ENCODE results near the gene ADGRD2. TPM values are rescaled to one million over a fixed set of nuclear protein-coding genes. Genes with fewer than 3 reads are reported as not detected.

The ADGRD2 gene
- total RNA-seq, 2 donors from 2014 or later = not detected

- no peak for ATAC-seq (ENCODE audit: insufficient number of reproducible peaks, low FRiP score, low read depth)
- TF ChIP-seq, protein P1, sequence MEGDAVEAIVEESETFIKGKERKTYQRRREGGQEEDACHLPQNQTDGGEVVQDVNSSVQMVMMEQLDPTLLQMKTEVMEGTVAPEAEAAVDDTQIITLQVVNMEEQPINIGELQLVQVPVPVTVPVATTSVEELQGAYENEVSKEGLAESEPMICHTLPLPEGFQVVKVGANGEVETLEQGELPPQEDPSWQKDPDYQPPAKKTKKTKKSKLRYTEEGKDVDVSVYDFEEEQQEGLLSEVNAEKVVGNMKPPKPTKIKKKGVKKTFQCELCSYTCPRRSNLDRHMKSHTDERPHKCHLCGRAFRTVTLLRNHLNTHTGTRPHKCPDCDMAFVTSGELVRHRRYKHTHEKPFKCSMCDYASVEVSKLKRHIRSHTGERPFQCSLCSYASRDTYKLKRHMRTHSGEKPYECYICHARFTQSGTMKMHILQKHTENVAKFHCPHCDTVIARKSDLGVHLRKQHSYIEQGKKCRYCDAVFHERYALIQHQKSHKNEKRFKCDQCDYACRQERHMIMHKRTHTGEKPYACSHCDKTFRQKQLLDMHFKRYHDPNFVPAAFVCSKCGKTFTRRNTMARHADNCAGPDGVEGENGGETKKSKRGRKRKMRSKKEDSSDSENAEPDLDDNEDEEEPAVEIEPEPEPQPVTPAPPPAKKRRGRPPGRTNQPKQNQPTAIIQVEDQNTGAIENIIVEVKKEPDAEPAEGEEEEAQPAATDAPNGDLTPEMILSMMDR (IDR thresholded peaks at IDR 0.05) = no peak
- no peaks in the 10 kb centered on the region for H3K4me1 ChIP-seq (ENCODE audit: control insufficient read depth in 1 of 2, low read depth in 2 of 2)
Measured at GRCh38 chr9:124471761-124472160, 21.5 kb downstream of the ADGRD2 start.

GRCh38 chr9:124472770-124473169, 22.5 kb downstream of the ADGRD2 start:
- no peaks in the 10 kb centered on the region for H3K36me3 ChIP-seq
- ATAC-seq (ENCODE audit: insufficient number of reproducible peaks, low FRiP score, low read depth) (no peak), DNase-seq (ENCODE audit: low spot score) (no peak)
- no peak overlapping the region for H3K27ac ChIP-seq
- no peaks in the 10 kb centered on the region for H3K4me1 ChIP-seq (ENCODE audit: control insufficient read depth in 1 of 2, low read depth in 2 of 2)
- TF ChIP-seq, protein P1 (IDR thresholded peaks at IDR 0.05) = no peak
- H3K9me3 ChIP-seq = no peaks in the 10 kb centered on the region
- H3K27me3 ChIP-seq (replicated peaks; ENCODE audit: insufficient read depth) = no peaks in the 10 kb centered on the region
- no peak overlapping the region for H3K4me3 ChIP-seq

More at GRCh38 chr9:124471761-124472160, 21.5 kb downstream of the ADGRD2 start:
- H3K4me3 ChIP-seq = no peak overlapping the region
- no peaks in the 10 kb centered on the region for H3K9me3 ChIP-seq
- no peak overlapping the region for H3K27ac ChIP-seq
- H3K27me3 ChIP-seq (replicated peaks; ENCODE audit: insufficient read depth) = no peaks in the 10 kb centered on the region
- H3K36me3 ChIP-seq = no peaks in the 10 kb centered on the region
- no peak for DNase-seq (ENCODE audit: low spot score)

DNA sequence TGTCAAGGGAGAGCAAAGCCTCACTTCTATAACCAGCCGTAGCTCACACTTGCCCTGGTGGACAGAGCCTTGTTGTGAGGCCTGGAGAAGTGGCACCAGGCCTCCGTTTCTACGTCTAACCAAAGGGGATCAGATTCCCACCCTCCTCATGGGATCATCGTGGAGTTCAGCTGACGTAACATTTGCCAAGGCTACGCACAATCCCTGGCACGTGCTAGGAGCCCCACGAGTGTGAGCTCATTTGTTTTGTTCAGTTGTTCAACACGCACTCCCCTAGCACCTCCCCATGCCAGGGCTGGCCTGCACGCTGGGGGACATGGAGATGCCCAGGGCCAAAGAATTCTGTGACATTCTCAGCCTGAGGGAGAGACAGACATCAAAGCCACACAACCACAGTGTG, 23.1 kb downstream of the ADGRD2 start:
- H3K27ac ChIP-seq = no peak overlapping the region
- TF ChIP-seq, protein P1 (IDR thresholded peaks at IDR 0.05) = no peak
- ATAC-seq (ENCODE audit: insufficient number of reproducible peaks, low FRiP score, low read depth) = no peak
- no peak for DNase-seq (ENCODE audit: low spot score)
- H3K36me3 ChIP-seq = no peaks in the 10 kb centered on the region
- no peak overlapping the region for H3K4me3 ChIP-seq
- no peaks in the 10 kb centered on the region for H3K27me3 ChIP-seq (replicated peaks; ENCODE audit: insufficient read depth)
- no peaks in the 10 kb centered on the region for H3K9me3 ChIP-seq
- H3K4me1 ChIP-seq (ENCODE audit: control insufficient read depth in 1 of 2, low read depth in 2 of 2) = no peaks in the 10 kb centered on the region

- no peak overlapping the region for H3K4me3 ChIP-seq
- no peaks in the 10 kb centered on the region for H3K36me3 ChIP-seq
- no peaks in the 10 kb centered on the region for H3K27me3 ChIP-seq (replicated peaks; ENCODE audit: insufficient read depth)
- H3K9me3 ChIP-seq = no peaks in the 10 kb centered on the region
- DNase-seq (ENCODE audit: low spot score) (no peak), ATAC-seq (ENCODE audit: insufficient number of reproducible peaks, low FRiP score, low read depth) (no peak)
- H3K27ac ChIP-seq = no peak overlapping the region
- H3K4me1 ChIP-seq (ENCODE audit: control insufficient read depth in 1 of 2, low read depth in 2 of 2) = no peaks in the 10 kb centered on the region
- TF ChIP-seq, protein P1 (IDR thresholded peaks at IDR 0.05) = no peak
Measured at GRCh38 chr9:124474151-124474550, 23.9 kb downstream of the ADGRD2 start.

- Histone ChIP-seq H3K36me3 (no peaks in the 10 kb centered on the region), H3K27me3 (replicated peaks; ENCODE audit: insufficient read depth) (no peaks in the 10 kb centered on the region), H3K4me3 (no peak overlapping the region), H3K27ac (no peak overlapping the region), H3K9me3 (no peaks in the 10 kb centered on the region), H3K4me1 (ENCODE audit: control insufficient read depth in 1 of 2, low read depth in 2 of 2) (no peaks in the 10 kb centered on the region)
- DNase-seq (ENCODE audit: low spot score) (no peak), ATAC-seq (ENCODE audit: insufficient number of reproducible peaks, low FRiP score, low read depth) (no peak)
- TF ChIP-seq, protein P1 (IDR thresholded peaks at IDR 0.05) = no peak
Measured at GRCh38 chr9:124475158-124475867, 25.1 kb downstream of the ADGRD2 start.

All from thoracic aorta (tissue), 2 donors.